Astrocyte (in vitro differentiated cells and primary cell): ENCODE measurements around the gene SIGLEC11.

Experiments used
- CTCF ChIP-seq: IDR thresholded peaks from 2 replicates; pipeline ENCODE4 v1.5.1; 2011; ENCODE audit warnings: low read depth, mild to moderate bottlenecking, inconsistent platforms, low read length, moderate library complexity; ENCODE audit not compliant: insufficient read depth
- EZH2 ChIP-seq: IDR thresholded peaks from 2 replicates; pipeline ENCODE4 v1.6.1; 2012; ENCODE audit warnings: mild to moderate bottlenecking, low read length, inconsistent platforms; ENCODE audit not compliant: insufficient read depth

GRCh38 chr19:49987159-49987698 is 26.3 kb upstream of the SIGLEC11 start:
- no peak for TF ChIP-seq CTCF
- TF ChIP-seq EZH2: no peak
